ENCODE results near the gene LRP3.

The LRP3 gene

GRCh38 chr19:33231511-33231910 lies 37.4 kb downstream of the LRP3 start:
- no peak for TF ChIP-seq CTCF (IDR thresholded peaks at IDR 0.05; ENCODE audit: low read depth, low read length)
- no peak for DNase-seq
- no peaks in the 10 kb centered on the region for H3K36me3 ChIP-seq
- H3K4me3 ChIP-seq (ENCODE audit: low read depth, low read length) = no peak overlapping the region
- H3K27me3 ChIP-seq = peaks cover 2% of the 10 kb centered on the region
- H3K9me3 ChIP-seq = peaks cover 6% of the 10 kb centered on the region
- H3K4me1 ChIP-seq = no peaks in the 10 kb centered on the region; the same call in 1 of the 2 replicates

- Histone ChIP-seq H3K4me3 (ENCODE audit: low read depth, low read length) (no peak overlapping the region), H3K4me1 (no peaks in the 10 kb centered on the region; the same call in 1 of the 2 replicates), H3K27me3 (no peaks in the 10 kb centered on the region; the same call in 1 of the 2 replicates), H3K36me3 (no peaks in the 10 kb centered on the region), H3K9me3 (peaks cover under 1% of the 10 kb centered on the region)
- no peak for TF ChIP-seq CTCF (IDR thresholded peaks at IDR 0.05; ENCODE audit: low read depth, low read length)
- no peak for DNase-seq
Measured at GRCh38 chr19:33232656-33233055, 38.5 kb downstream of the LRP3 start.

GRCh38 chr19:33233056-33233873 lies 39.1 kb downstream of the LRP3 start:
- DNase-seq = no peak
- no peaks in the 10 kb centered on the region; the same call in 1 of the 2 replicates for H3K4me1 ChIP-seq
- no peak for TF ChIP-seq CTCF (IDR thresholded peaks at IDR 0.05; ENCODE audit: low read depth, low read length)
- no peaks in the 10 kb centered on the region; the same call in 1 of the 2 replicates for H3K27me3 ChIP-seq
- no peaks in the 10 kb centered on the region for H3K36me3 ChIP-seq
- no peaks in the 10 kb centered on the region; the same call in 1 of the 2 replicates for H3K9me3 ChIP-seq
- no peak overlapping the region for H3K4me3 ChIP-seq (ENCODE audit: low read depth, low read length)

GRCh38 chr19:33234092-33234491 lies 40.0 kb downstream of the LRP3 start:
- Histone ChIP-seq H3K27me3 (no peaks in the 10 kb centered on the region; the same call in 1 of the 2 replicates), H3K4me1 (no peaks in the 10 kb centered on the region; the same call in 1 of the 2 replicates), H3K36me3 (no peaks in the 10 kb centered on the region), H3K9me3 (no peaks in the 10 kb centered on the region), H3K4me3 (ENCODE audit: low read depth, low read length) (no peak overlapping the region)
- no peak for TF ChIP-seq CTCF (IDR thresholded peaks at IDR 0.05; ENCODE audit: low read depth, low read length)
- no peak for DNase-seq

GRCh38 chr19:33234736-33235135 lies 40.6 kb downstream of the LRP3 start:
- H3K4me1 ChIP-seq = no peaks in the 10 kb centered on the region; the same call in 1 of the 2 replicates
- no peak for TF ChIP-seq CTCF (IDR thresholded peaks at IDR 0.05; ENCODE audit: low read depth, low read length)
- H3K4me3 ChIP-seq (ENCODE audit: low read depth, low read length) = no peak overlapping the region
- no peaks in the 10 kb centered on the region for H3K36me3 ChIP-seq
- H3K9me3 ChIP-seq = no peaks in the 10 kb centered on the region
- no peaks in the 10 kb centered on the region; the same call in 1 of the 2 replicates for H3K27me3 ChIP-seq
- no peak for DNase-seq
